CD4-positive, alpha-beta T cell treated with Interleukin-6 at 100 ng/mL for 8 hours (primary cell): ENCODE data around the gene CCNB1IP1.
"Not testable (repeated sequence)": the region's sequence is repeated elsewhere in the genome, so short reads cannot be mapped to it uniquely, and the experiment has no call there.

Experiments
- DNase-seq: peaks from one replicate; pipeline ENCODE4 v3.0.0-alpha.2; 2020; ENCODE audit warnings: mixed read lengths, low spot score

CCNB1IP1 gene

GRCh38 chr14:20332788-20333493 is at the start of gene CCNB1IP1:
Gene CCNB1IP1, minus strand, starts transcription at chr14:20333279. Its CDS starts 16,756 bp downstream, at chr14:20316523.
- peak; percentile 74 for DNase-seq

GRCh38 chr14:20382526-20382925 is 49.4 kb upstream of the CCNB1IP1 start:
- no peak for DNase-seq

- no peak for DNase-seq
Observed at GRCh38 chr14:20381341-20381740, 48.3 kb upstream of the CCNB1IP1 start.

- no peak for DNase-seq
Observed at GRCh38 chr14:20380681-20381080, 47.6 kb upstream of the CCNB1IP1 start.

GRCh38 chr14:20379743-20380142 is 46.7 kb upstream of the CCNB1IP1 start:
- DNase-seq, result no peak

- DNase-seq, result no peak
Observed at GRCh38 chr14:20377171-20377570, 44.1 kb upstream of the CCNB1IP1 start.

- no peak for DNase-seq
Observed at GRCh38 chr14:20376071-20376588, 43.1 kb upstream of the CCNB1IP1 start.

- DNase-seq, result no peak
Observed at GRCh38 chr14:20375471-20375870, 42.4 kb upstream of the CCNB1IP1 start.

GRCh38 chr14:20372796-20373195 is 39.7 kb upstream of the CCNB1IP1 start:
- no peak for DNase-seq

- no peak for DNase-seq
Observed at GRCh38 chr14:20365928-20366327, 32.8 kb upstream of the CCNB1IP1 start.

GRCh38 chr14:20358474-20358873 is 25.4 kb upstream of the CCNB1IP1 start:
- not testable (repeated sequence) for DNase-seq

- DNase-seq, result no peak
Observed at GRCh38 chr14:20356422-20356821, 23.3 kb upstream of the CCNB1IP1 start.

- no peak for DNase-seq
Observed at GRCh38 chr14:20350860-20351259, 17.8 kb upstream of the CCNB1IP1 start.

- no peak for DNase-seq
Observed at GRCh38 chr14:20350282-20350681, 17.2 kb upstream of the CCNB1IP1 start.

GRCh38 chr14:20347747-20348146 is 14.7 kb upstream of the CCNB1IP1 start:
- DNase-seq, result no peak

- no peak for DNase-seq
Observed at GRCh38 chr14:20346713-20347112, 13.6 kb upstream of the CCNB1IP1 start.

- DNase-seq, result no peak
Observed at GRCh38 chr14:20345366-20345765, 12.3 kb upstream of the CCNB1IP1 start.

GRCh38 chr14:20343862-20344220 is 10.8 kb upstream of the CCNB1IP1 start:
- DNase-seq, result no peak

- DNase-seq, result peak; percentile 88
Observed at GRCh38 chr14:20343092-20343861, 10.2 kb upstream of the CCNB1IP1 start, which contains the start of gene PARP2. Gene PARP2, plus strand, starts transcription at chr14:20343635. Its CDS starts 7 bp downstream, at chr14:20343642.

- DNase-seq, result no peak
Observed at GRCh38 chr14:20341646-20342045, 8.6 kb upstream of the CCNB1IP1 start.

- DNase-seq, result not testable (repeated sequence)
Observed at GRCh38 chr14:20341032-20341431, 8.0 kb upstream of the CCNB1IP1 start.

GRCh38 chr14:20334017-20334416 is 938 bp upstream of the CCNB1IP1 start:
- no peak for DNase-seq

- DNase-seq, result no peak
Observed at GRCh38 chr14:20333494-20333841, 389 bp upstream of the CCNB1IP1 start.
